IPS-18c (cell line): ENCODE data around the gene SART1.
"Not testable (repeated sequence)": the region's sequence is repeated elsewhere in the genome, so short reads cannot be mapped to it uniquely, and the experiment has no call there.

Experiments used
- H3K4me3 ChIP-seq: 2 replicates; pipeline ENCODE4 v1.7.0; 2013; ENCODE audit warnings: low read depth, mild to moderate bottlenecking, low read length, moderate library complexity; ENCODE audit not compliant: insufficient read depth
- H3K9me3 ChIP-seq: one replicate; pipeline ENCODE4 v1.6.1; 2013; ENCODE audit warnings: mild to moderate bottlenecking, low read length, moderate library complexity; ENCODE audit not compliant: control insufficient read depth, insufficient read depth

SART1 gene

GRCh38 chr11:65951641-65952040, 9.9 kb upstream of the SART1 start:
- H3K4me3 ChIP-seq, H3K9me3 ChIP-seq: not testable (repeated sequence)

DNA sequence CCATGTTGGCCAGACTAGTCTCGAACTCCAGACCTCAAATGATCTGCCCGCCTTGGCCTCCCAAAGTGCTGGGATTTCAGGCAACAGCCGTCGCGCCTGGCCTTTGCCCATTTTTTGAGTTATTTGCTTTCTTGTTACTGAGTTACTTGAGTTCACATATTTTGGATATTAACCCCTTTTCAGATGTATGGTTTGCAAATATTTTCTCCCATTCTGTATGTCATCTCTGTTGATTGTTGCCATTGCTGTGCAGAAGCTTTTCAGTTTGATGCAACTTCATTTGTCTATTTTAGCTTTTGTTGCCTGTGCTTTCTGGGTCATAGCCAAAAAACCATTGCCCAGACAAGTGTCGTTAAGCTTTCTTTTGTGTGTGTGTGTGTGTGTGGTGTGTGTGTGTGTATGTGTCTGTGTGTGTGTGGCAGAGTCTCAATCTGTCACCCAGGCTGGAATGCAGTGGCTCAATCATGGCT, 9.4 kb upstream of the SART1 start:
- H3K4me3 ChIP-seq: no peak overlapping the region

DNA sequence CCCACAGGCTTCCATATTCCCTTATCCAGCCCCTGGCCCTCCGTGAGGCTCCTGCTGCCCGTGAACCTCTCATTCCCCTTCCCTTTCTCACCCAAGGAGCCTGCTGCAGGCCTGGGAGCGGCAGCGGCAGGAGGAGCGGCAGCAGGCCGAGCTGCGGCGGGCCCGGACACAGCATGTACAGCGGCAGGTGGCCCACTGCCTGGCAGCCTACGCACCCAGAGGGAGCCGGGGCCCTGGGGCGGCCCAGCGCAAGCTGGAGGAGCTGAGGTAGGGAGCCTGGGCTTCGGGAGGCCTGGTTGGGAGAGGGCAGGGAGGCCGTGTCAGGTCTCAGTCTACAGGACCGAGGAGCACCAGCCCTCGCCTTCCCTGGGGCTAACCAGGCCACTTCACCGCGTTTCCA, 8.1 kb upstream of the SART1 start:
- Histone ChIP-seq H3K4me3 (no peak overlapping the region), H3K9me3 (peaks cover 2% of the 10 kb centered on the region)

More for the DNA sequence above, 9.4 kb upstream of the SART1 start:
- H3K9me3 ChIP-seq: peaks cover under 1% of the 10 kb centered on the region

DNA sequence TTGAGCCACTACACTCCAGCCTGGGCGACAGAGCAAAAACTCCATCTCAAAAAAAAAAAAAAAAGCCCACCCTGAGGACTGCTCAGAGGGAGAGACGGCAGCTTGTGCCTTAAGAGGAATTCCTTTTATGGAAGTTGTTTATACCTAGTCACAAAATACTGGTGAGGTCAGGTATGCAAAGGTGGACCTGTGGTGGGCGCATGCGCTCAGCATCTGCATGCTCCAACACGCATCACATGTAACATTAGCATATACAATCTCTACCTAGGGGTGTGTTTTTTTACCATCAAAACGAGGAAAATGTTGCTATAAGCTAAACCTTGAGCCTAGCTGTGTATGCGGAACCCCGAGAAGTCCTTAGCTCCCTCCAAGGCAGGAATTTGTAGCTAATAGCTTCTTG, 6.8 kb upstream of the SART1 start:
- H3K9me3 ChIP-seq: peaks cover 2% of the 10 kb centered on the region
- H3K4me3 ChIP-seq: no peak overlapping the region

- Histone ChIP-seq H3K4me3 (no peak overlapping the region), H3K9me3 (peaks cover 2% of the 10 kb centered on the region)
These were observed 3.2 kb upstream of the SART1 start for GRCh38 chr11:65958291-65958690.

DNA sequence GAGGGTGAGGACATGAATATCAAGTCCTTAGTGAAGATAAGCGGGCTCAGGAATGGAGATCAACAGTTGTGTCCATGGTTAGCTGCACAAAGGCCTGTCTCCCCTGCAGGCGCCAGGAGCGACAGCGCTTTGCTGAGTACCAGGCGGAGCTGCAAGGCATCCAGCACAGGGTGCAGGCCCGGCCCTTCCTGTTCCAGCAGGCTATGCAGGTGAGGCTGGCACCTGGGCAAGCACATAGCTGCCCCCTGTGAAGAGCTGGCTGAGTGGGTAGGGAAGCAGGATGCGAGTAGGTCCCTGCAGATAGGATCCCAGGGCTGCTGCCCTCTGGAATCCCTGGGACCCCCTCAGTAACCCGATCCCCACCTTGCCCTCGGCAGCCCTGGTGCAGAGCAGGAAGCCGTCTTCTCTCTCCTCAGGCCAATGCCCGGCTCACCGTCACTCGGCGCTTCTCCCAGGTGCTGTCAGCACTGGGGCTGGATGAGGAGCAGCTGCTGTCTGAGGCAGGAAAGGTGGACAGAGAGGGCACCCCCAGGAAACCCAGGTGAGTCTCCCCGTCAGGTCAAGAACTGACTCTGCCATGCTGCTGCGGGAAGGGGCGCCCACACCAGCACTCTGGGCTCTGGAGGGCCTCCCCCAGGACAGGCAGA, 2.6 kb upstream of the SART1 start:
- no peak overlapping the region for H3K4me3 ChIP-seq
- H3K9me3 ChIP-seq: peaks cover 2% of the 10 kb centered on the region

- Histone ChIP-seq H3K4me3 (peak overlapping the region; percentile 99), H3K9me3 (peaks cover 2% of the 10 kb centered on the region)
These were observed 689 bp upstream of the SART1 start for GRCh38 chr11:65960824-65961266.

- peak overlapping the region; percentile 99 for H3K4me3 ChIP-seq
These were observed 619 bp downstream of the SART1 start for GRCh38 chr11:65962141-65962564.

GRCh38 chr11:65964906-65965305, 3.4 kb downstream of the SART1 start:
- H3K4me3 ChIP-seq: no peak overlapping the region

More at GRCh38 chr11:65962141-65962564, 619 bp downstream of the SART1 start:
- H3K9me3 ChIP-seq: peaks cover under 1% of the 10 kb centered on the region

GRCh38 chr11:65965986-65966762, 4.6 kb downstream of the SART1 start:
- no peak overlapping the region for H3K4me3 ChIP-seq
- no peaks in the 10 kb centered on the region for H3K9me3 ChIP-seq

More at GRCh38 chr11:65964906-65965305, 3.4 kb downstream of the SART1 start:
- H3K9me3 ChIP-seq: no peaks in the 10 kb centered on the region

- Histone ChIP-seq H3K4me3 (no peak overlapping the region), H3K9me3 (no peaks in the 10 kb centered on the region)
These were observed 5.9 kb downstream of the SART1 start for GRCh38 chr11:65967329-65967934.

DNA sequence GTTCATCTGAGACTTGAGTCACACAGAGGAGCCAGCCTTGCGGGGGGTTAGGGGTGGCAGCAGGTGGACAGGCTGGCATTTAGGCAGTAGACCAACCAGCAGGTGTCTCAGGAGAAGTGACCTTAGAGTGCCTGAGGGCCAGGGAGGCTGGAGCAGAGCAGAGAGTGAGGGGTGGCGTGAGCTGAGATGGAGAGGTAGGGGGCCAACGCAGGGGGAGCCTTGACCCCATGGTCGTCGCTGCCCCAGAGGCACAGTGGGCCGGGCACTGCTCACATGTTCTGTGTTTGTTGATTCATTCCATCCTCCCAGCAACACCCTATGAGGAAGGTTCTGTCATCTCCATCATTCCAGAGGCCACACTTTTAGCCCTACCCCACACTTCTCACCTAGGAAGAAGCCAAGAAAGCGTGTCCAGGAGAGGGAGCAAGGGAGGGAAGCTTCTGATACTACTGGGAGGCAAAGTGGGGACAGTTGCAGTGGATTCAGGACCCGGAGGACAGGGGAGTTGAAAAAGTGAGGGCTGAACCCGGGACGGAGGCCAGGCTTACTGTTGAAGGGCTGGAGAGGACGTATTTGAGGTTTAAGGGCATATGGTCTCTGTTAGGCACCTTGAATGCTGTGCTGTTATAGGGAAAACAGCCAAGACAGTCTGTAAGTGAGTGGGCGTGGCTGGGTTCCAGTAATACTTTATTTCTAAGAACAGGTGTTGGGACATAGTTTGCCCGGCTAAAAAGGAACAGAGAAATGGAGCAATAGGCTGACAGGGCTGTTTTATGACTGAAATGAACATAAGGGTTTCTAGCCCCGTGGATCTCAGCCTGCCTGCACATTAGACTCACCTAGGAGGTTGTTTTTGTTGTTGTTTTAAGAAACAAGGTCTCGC, 7.3 kb downstream of the SART1 start:
- no peak overlapping the region for H3K4me3 ChIP-seq
- no peaks in the 10 kb centered on the region for H3K9me3 ChIP-seq

DNA sequence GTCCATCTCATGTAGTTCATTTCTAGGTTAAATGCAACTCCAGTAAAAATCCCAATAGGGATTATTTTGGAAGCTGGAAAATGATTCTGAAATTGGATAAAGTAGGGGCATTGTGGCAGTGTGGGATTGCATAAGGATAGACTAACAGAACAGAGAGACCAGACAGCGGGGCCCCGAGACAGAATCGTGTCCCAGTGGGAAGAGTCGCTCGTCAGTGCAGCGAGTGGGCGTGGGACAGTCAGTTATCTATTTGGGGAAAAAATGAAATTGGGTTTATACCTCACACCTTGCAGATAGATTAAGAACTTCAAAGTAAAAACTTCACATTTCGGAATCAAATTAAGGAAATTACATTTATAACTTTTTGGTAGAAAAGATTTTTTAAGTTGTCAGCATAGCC, 10.6 kb downstream of the SART1 start:
- H3K9me3 ChIP-seq: no peaks in the 10 kb centered on the region

GRCh38 chr11:65973439-65974110, 12.0 kb downstream of the SART1 start:
- peaks cover 2% of the 10 kb centered on the region for H3K9me3 ChIP-seq
- no peak overlapping the region for H3K4me3 ChIP-seq

More for the DNA sequence above, 10.6 kb downstream of the SART1 start:
- H3K4me3 ChIP-seq: no peak overlapping the region

DNA sequence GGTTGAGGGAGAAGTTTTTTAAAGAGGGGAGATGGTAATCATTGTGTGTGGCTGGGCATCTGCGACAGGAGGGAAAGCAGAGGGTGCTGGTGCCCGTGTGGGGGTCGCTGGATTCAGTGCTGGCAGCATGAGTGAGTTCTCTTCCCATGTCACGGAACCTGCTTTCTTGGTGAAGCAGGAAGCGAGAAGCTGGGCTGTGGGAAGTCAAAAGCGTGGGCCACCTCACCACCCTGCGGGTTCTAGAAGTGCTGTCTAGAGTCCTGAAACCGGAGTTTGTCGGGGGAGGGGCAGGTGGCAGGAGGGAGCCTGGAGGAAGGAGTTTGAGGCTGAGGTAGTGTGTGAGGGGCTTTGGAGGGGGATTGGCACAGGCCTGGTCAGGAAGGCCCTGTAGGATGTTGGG, 14.2 kb downstream of the SART1 start:
- H3K9me3 ChIP-seq: peaks cover 2% of the 10 kb centered on the region
- H3K4me3 ChIP-seq: no peak overlapping the region
